ENCODE results near the gene NRN1.

The NRN1 gene, protein sequence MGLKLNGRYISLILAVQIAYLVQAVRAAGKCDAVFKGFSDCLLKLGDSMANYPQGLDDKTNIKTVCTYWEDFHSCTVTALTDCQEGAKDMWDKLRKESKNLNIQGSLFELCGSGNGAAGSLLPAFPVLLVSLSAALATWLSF

DNA sequence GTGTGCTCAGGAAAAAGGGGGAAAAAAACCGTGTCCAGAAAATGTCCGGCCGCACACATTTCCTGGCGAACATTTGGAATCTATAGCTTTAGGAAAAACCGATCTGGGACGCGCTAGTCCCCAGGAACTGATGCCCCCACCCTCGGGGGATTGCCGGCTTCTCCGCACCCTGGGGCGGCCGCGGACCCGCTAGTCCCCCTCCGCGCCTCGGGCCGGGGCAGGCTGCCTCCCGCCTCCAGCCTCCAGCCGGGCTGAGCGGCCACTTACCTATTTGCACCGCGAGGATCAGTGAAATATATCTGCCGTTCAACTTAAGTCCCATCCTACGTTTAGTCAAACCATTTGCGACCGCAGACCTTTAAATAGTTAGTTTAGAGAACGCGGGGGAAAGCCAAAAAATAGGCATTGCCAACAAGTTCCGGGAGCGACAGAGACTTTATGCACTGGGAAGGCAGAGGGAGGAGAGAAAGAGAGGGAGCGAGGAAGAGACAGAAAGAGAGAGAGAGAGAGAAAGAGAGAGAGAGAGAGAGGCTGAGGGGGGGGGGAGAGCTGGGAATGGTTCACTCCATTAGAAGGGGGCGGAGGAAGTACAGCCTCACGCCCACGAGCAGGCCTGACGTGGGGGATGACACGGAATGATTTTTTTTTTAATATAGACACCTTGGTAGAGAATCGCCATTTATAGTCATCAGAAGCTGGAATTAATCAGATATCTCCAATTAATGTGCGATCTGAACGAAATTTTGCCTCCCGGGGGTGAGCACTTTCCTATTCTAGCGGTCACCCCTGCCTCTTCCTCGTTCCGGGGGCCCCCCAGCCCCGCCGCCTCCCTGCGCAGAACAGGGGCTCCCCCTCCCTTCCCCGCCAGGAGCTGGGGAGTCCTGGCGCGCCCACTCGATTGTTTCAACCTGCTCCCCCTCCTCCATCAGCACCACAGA lies at the start of gene NRN1:
Gene NRN1, minus strand, starts transcription at position 498 of the 938 bp plus-strand sequence. Its CDS starts 176 bp downstream, at position 322.
- Histone ChIP-seq H3K4me2 (ENCODE audit: low read length) (peak within 1 kb of the TSS; percentile 100), H3K36me3 (replicated peaks; ENCODE audit: low read depth, low read length) (no peaks in the 10 kb centered on the region), H3K79me2 (ENCODE audit: low read length) (peaks cover 3% of the 10 kb centered on the region; the same call in 1 of the 2 replicates), H3K9me3 (ENCODE audit: insufficient read depth, low read length) (no peaks in the 10 kb centered on the region), H2AFZ (ENCODE audit: low read depth, low read length) (peak within 1 kb of the TSS; percentile 66), H3K4me1 (ENCODE audit: low read length) (peaks cover 19% of the 10 kb centered on the region), H3K9ac (ENCODE audit: low read length) (peak within 1 kb of the TSS; percentile 75), H3K27me3 (ENCODE audit: low read depth, low read length) (no peaks in the 10 kb centered on the region), H3K27ac (ENCODE audit: low read length) (peak within 1 kb of the TSS; percentile 68), H4K20me1 (ENCODE audit: insufficient read depth, low read length) (no peaks in the 10 kb centered on the region), H3K4me3 (ENCODE audit: low read length) (peak within 1 kb of the TSS; percentile 95)
- TF ChIP-seq CTCF (IDR thresholded peaks at IDR 0.05; ENCODE audit: low read depth, low read length) (no peak), EZH2phosphoT487 (IDR thresholded peaks at IDR 0.05; ENCODE audit: low read depth) (no peak)

GRCh38 chr6:6052216-6052615 lies 45.5 kb upstream of the NRN1 start:
- no peaks in the 10 kb centered on the region for H3K4me1 ChIP-seq (ENCODE audit: low read length)
- H3K27ac ChIP-seq (ENCODE audit: low read length) = no peak overlapping the region
- TF ChIP-seq CTCF (IDR thresholded peaks at IDR 0.05; ENCODE audit: low read depth, low read length) (no peak), EZH2phosphoT487 (IDR thresholded peaks at IDR 0.05; ENCODE audit: low read depth) (no peak)
- H3K4me3 ChIP-seq (ENCODE audit: low read length) = no peak overlapping the region
- peaks cover 23% of the 10 kb centered on the region; the same call in 1 of the 2 replicates for H3K27me3 ChIP-seq (ENCODE audit: low read depth, low read length)
- H3K4me2 ChIP-seq (ENCODE audit: low read length) = no peak overlapping the region
- no peaks in the 10 kb centered on the region for H3K9me3 ChIP-seq (ENCODE audit: insufficient read depth, low read length)
- H4K20me1 ChIP-seq (ENCODE audit: insufficient read depth, low read length) = no peaks in the 10 kb centered on the region
- H3K36me3 ChIP-seq (replicated peaks; ENCODE audit: low read depth, low read length) = no peaks in the 10 kb centered on the region
- H3K79me2 ChIP-seq (ENCODE audit: low read length) = no peaks in the 10 kb centered on the region
- H2AFZ ChIP-seq (ENCODE audit: low read depth, low read length) = no peak overlapping the region
- H3K9ac ChIP-seq (ENCODE audit: low read length) = no peak overlapping the region

GRCh38 chr6:6046716-6047115 lies 40.0 kb upstream of the NRN1 start:
- no peaks in the 10 kb centered on the region for H3K9me3 ChIP-seq (ENCODE audit: insufficient read depth, low read length)
- H3K4me2 ChIP-seq (ENCODE audit: low read length) = no peak overlapping the region

More at GRCh38 chr6:6046716-6047115, 40.0 kb upstream of the NRN1 start:
- Histone ChIP-seq H3K27ac (ENCODE audit: low read length) (no peak overlapping the region), H3K9ac (ENCODE audit: low read length) (no peak overlapping the region), H3K79me2 (ENCODE audit: low read length) (no peaks in the 10 kb centered on the region), H3K4me1 (ENCODE audit: low read length) (no peaks in the 10 kb centered on the region), H3K4me3 (ENCODE audit: low read length) (no peak overlapping the region), H4K20me1 (ENCODE audit: insufficient read depth, low read length) (no peaks in the 10 kb centered on the region), H3K27me3 (ENCODE audit: low read depth, low read length) (peaks cover 8% of the 10 kb centered on the region; the same call in 1 of the 2 replicates), H3K36me3 (replicated peaks; ENCODE audit: low read depth, low read length) (no peaks in the 10 kb centered on the region), H2AFZ (ENCODE audit: low read depth, low read length) (no peak overlapping the region)
- TF ChIP-seq EZH2phosphoT487 (IDR thresholded peaks at IDR 0.05; ENCODE audit: low read depth) (no peak), CTCF (IDR thresholded peaks at IDR 0.05; ENCODE audit: low read depth, low read length) (no peak)
